HG03354 (cell line): ENCODE data around the gene LCE2B.

Source experiments
- ATAC-seq: cut with Tn5 transposase; IDR thresholded peaks from one replicate; pipeline ENCODE4 v1.9.1; 2021; ENCODE audit warnings: mild to moderate bottlenecking; ENCODE audit not compliant: unreplicated experiment, poor library complexity, severe bottlenecking

LCE2B gene

GRCh38 chr1:152725261-152725660 is 39.3 kb downstream of the LCE2B start:
- no peak for ATAC-seq

GRCh38 chr1:152728986-152729385 is 43.1 kb downstream of the LCE2B start:
- ATAC-seq: no peak

- no peak for ATAC-seq
Measured at GRCh38 chr1:152735648-152736047, 49.7 kb downstream of the LCE2B start.
